Activated CD8-positive, alpha-beta memory T cell treated with anti-CD3 and anti-CD28 coated beads for 48 hours (primary cell): Measurements from ENCODE around the gene CCT3.
A peak's percentile ranks its signal among the peaks of the same experiment; 100 is the strongest.
"Not testable (repeated sequence)": the region's sequence is repeated elsewhere in the genome, so short reads cannot be mapped to it uniquely, and the experiment has no call there.

Experiments used
- DNase-seq, 3 experiments: peaks; one replicate each; pipeline ENCODE4 v3.0.0-alpha.2; 2020; ENCODE audit warnings: low read depth in 2 of 3, low spot score in 2 of 3

The CCT3 gene

GRCh38 chr1:156338180-156338976 is at the start of gene CCT3, which contains the start of gene TSACC:
Gene CCT3 (minus strand): TSS chr1:156338292. CDS start chr1:156338184, 108 bp downstream.
Gene TSACC (plus strand): TSS chr1:156338526. CDS start chr1:156339758, 1,232 bp downstream.
- peak; percentile 97 to 99 (median 99) for DNase-seq

- DNase-seq: no peak
Measured at GRCh38 chr1:156387870-156388173, 49.7 kb upstream of the CCT3 start.

- no peak for DNase-seq
Measured at GRCh38 chr1:156386949-156387869, 49.1 kb upstream of the CCT3 start.

GRCh38 chr1:156386134-156386901 is 48.2 kb upstream of the CCT3 start:
- no peak for DNase-seq

- peak; percentile 15 to 70 (median 57) for DNase-seq
Measured at GRCh38 chr1:156385534-156386031, 47.5 kb upstream of the CCT3 start.

- DNase-seq: no peak
Measured at GRCh38 chr1:156384658-156385057, 46.6 kb upstream of the CCT3 start.

- DNase-seq: no peak
Measured at GRCh38 chr1:156384007-156384406, 45.9 kb upstream of the CCT3 start.

- peak in 2 of 3 experiments; percentile 36 to 39 for DNase-seq
Measured at GRCh38 chr1:156383023-156383422, 44.9 kb upstream of the CCT3 start.

- no peak for DNase-seq
Measured at GRCh38 chr1:156382561-156382960, 44.5 kb upstream of the CCT3 start.

- no peak for DNase-seq
Measured at GRCh38 chr1:156379420-156380165, 41.5 kb upstream of the CCT3 start.

GRCh38 chr1:156378557-156378956 is 40.5 kb upstream of the CCT3 start:
- no peak for DNase-seq

GRCh38 chr1:156376958-156377919 is 39.1 kb upstream of the CCT3 start:
- DNase-seq: no peak

- DNase-seq: no peak
Measured at GRCh38 chr1:156376146-156376545, 38.1 kb upstream of the CCT3 start.

- DNase-seq: no peak
Measured at GRCh38 chr1:156373546-156373945, 35.5 kb upstream of the CCT3 start.

- no peak for DNase-seq
Measured at GRCh38 chr1:156372876-156373275, 34.8 kb upstream of the CCT3 start.

GRCh38 chr1:156372265-156372586 is 34.1 kb upstream of the CCT3 start:
- DNase-seq: no peak

- DNase-seq: no peak
Measured at GRCh38 chr1:156371553-156372264, 33.6 kb upstream of the CCT3 start.

GRCh38 chr1:156369685-156370286 is 31.7 kb upstream of the CCT3 start:
- DNase-seq: not testable (repeated sequence)
